ENCODE measurements around the gene NYAP2.

- TF ChIP-seq CTCF (IDR thresholded peaks at IDR 0.05) (no peak), POLR2A (IDR thresholded peaks at IDR 0.05) (no peak)
Observed at GRCh38 chr2:225381609-225382008, 17.9 kb upstream of the NYAP2 start.
